SK-N-SH (cell line): ENCODE results near the gene TSC22D1.
A peak's percentile ranks its signal among the peaks of the same experiment; 100 is the strongest.

ENCODE experiments used
- CTCF ChIP-seq: fragments of 200-600 bp; sonication (generic); IDR thresholded peaks from 2 replicates; pipeline ENCODE4 v1.6.1; 2017; ENCODE audit warnings: antibody characterized with exemption, mild to moderate bottlenecking, moderate library complexity
- EP300 ChIP-seq, 2 experiments: IDR thresholded peaks; 2 replicates each; pipeline versions ENCODE4 v1.4.0 to v1.6.1; 2012; ENCODE audit warnings: borderline replicate concordance in 1 of 2, low read depth in 1 of 2, low read length in 1 of 2
- EZH2phosphoT487 ChIP-seq: fragments of 200-600 bp; sonication (generic); IDR thresholded peaks from 2 replicates; pipeline ENCODE4 v1.6.1; 2017; ENCODE audit warnings: low read depth, mixed run types, mild to moderate bottlenecking, antibody characterized with exemption, moderate library complexity, borderline replicate concordance
- FOXM1 ChIP-seq: IDR thresholded peaks from 2 replicates; pipeline ENCODE4 v1.4.0; 2012; ENCODE audit warnings: low read depth, mild to moderate bottlenecking
- MAX ChIP-seq: IDR thresholded peaks from 2 replicates; pipeline ENCODE4 v1.4.0; 2012; ENCODE audit warnings: low read depth
- NFIC ChIP-seq: IDR thresholded peaks from 2 replicates; pipeline ENCODE4 v1.4.0; 2012; ENCODE audit warnings: borderline replicate concordance
- PBX3 ChIP-seq: IDR thresholded peaks from 2 replicates; pipeline ENCODE4; 2012
- POLR2AphosphoS5 ChIP-seq: IDR thresholded peaks from 2 replicates; pipeline ENCODE4 v1.6.1; 2012; ENCODE audit warnings: low read depth, low read length
- RCOR1 ChIP-seq: fragments of 150-350 bp; IDR thresholded peaks from 2 replicates; pipeline ENCODE4 v1.6.1; 2017; ENCODE audit warnings: antibody characterized with exemption, low read length
- RXRA ChIP-seq: IDR thresholded peaks from 2 replicates; pipeline ENCODE4 v1.4.0; 2012; ENCODE audit warnings: low read depth, mild to moderate bottlenecking, borderline replicate concordance
- YY1 ChIP-seq: IDR thresholded peaks from 2 replicates; pipeline ENCODE4 v1.4.0; 2012; ENCODE audit warnings: low read depth, mild to moderate bottlenecking
- TF ChIP-seq, protein P1 (sequence below): IDR thresholded peaks from 2 replicates; pipeline ENCODE4 v1.6.1; 2012; ENCODE audit warnings: mild to moderate bottlenecking, low read depth, low read length, moderate library complexity

DNA sequence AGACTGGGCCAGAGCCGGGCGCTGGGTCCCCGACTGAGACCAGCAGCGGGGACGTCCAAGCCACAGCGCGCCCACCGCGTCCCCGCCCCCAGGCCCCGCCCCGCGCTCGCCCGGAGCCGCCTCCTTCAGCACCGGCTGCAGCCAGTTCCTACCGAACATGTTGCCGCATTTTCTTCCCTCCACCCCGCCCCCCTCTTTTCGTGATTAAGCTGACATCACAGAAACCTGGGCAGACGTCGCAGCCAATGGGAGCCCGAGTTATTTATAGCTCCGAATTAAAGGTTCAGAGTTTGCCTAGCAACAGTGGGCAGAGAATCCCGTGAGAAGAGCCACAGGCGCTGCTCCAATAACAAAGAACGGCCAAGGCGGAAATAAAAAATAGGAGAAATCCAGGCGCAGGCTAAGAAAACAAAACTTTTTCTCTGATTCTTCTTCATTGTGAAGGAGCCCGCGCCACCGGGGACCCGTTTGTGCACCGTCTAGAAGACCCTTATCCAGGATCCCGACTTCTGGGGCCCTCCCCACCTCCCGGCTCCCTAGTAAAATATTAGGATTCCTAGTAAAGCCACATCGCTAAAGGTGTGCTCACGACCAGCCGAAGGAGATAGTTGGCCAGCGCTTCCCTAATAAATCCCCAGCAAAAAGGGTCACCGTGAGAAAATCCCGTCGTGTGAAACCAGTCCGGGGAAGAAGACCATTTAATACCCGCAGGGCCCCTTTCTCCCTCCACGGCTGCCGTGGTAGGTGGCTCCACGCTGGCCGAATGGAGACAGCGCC lies 140.8 kb downstream of the TSC22D1 start:
- TF ChIP-seq EP300 (IDR thresholded peaks at IDR 0.05; ENCODE audit: borderline replicate concordance in 1 of 2, low read depth in 1 of 2, low read length in 1 of 2) (peak; percentile 43 to 91; a peak in 2 of 4 replicates), CTCF (no peak), FOXM1 (no peak; the same call in 1 of the 2 replicates), RCOR1 (0 out of 2 replicates have a peak, but pooled peaks have one; percentile 20), RXRA (no peak), PBX3 (peak; percentile 39), MAX (peak; percentile 76), YY1 (no peak), EZH2phosphoT487 (no peak), NFIC (no peak), POLR2AphosphoS5 (peak; percentile 33)
- TF ChIP-seq, protein P1, sequence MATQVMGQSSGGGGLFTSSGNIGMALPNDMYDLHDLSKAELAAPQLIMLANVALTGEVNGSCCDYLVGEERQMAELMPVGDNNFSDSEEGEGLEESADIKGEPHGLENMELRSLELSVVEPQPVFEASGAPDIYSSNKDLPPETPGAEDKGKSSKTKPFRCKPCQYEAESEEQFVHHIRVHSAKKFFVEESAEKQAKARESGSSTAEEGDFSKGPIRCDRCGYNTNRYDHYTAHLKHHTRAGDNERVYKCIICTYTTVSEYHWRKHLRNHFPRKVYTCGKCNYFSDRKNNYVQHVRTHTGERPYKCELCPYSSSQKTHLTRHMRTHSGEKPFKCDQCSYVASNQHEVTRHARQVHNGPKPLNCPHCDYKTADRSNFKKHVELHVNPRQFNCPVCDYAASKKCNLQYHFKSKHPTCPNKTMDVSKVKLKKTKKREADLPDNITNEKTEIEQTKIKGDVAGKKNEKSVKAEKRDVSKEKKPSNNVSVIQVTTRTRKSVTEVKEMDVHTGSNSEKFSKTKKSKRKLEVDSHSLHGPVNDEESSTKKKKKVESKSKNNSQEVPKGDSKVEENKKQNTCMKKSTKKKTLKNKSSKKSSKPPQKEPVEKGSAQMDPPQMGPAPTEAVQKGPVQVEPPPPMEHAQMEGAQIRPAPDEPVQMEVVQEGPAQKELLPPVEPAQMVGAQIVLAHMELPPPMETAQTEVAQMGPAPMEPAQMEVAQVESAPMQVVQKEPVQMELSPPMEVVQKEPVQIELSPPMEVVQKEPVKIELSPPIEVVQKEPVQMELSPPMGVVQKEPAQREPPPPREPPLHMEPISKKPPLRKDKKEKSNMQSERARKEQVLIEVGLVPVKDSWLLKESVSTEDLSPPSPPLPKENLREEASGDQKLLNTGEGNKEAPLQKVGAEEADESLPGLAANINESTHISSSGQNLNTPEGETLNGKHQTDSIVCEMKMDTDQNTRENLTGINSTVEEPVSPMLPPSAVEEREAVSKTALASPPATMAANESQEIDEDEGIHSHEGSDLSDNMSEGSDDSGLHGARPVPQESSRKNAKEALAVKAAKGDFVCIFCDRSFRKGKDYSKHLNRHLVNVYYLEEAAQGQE, result no peak
